Esophagus squamous epithelium (tissue), 5 donors: ENCODE measurements around the gene DYNAP. TPM values are rescaled to one million over a fixed set of nuclear protein-coding genes. Genes with fewer than 3 reads are reported as not detected.

Source experiments
- DNase-seq: peaks from one replicate; lab custom pipeline; 2025; lab: John Stamatoyannopoulos, UW
- H3K27ac ChIP-seq, 4 donors: fragments of 200-600 bp; sonication (generic); one replicate each; pipeline ENCODE4 v1.5.1; 2016 to 2019; ENCODE audit warnings: mild to moderate bottlenecking in 1 of 4
- H3K27me3 ChIP-seq, 4 donors: fragments of 200-600 bp; sonication (generic); 1 replicate in 3 of 4; 2 replicates in 1 of 4; pipeline versions ENCODE4 v1.5.1 to v1.6.0; 2017 to 2021; ENCODE audit warnings: antibody characterized with exemption in 1 of 4
- H3K36me3 ChIP-seq, 3 donors: fragments of 200-600 bp; sonication (generic); one replicate each; pipeline ENCODE4 v1.5.1; 2016 to 2019
- H3K4me1 ChIP-seq, 3 donors: fragments of 200-600 bp; sonication (generic); one replicate each; pipeline ENCODE4 v1.5.1; 2017 to 2019
- H3K4me3 ChIP-seq, 4 donors: fragments of 200-600 bp; sonication (generic); 1 replicate in 3 of 4; 2 replicates in 1 of 4; pipeline ENCODE4 v1.5.1; 2016 to 2019; ENCODE audit warnings: mild to moderate bottlenecking in 2 of 4, moderate library complexity in 1 of 4
- H3K9me3 ChIP-seq, 3 donors: fragments of 200-600 bp; sonication (generic); one replicate each; pipeline ENCODE4 v1.5.1; 2016 to 2019
- POLR2A ChIP-seq, 4 donors: fragments of 450-650 bp; IDR thresholded peaks; one replicate each; pipeline ENCODE4 v1.6.1; 2017; ENCODE audit warnings: antibody characterized with exemption in 4 of 4, mild to moderate bottlenecking in 4 of 4, moderate library complexity in 3 of 4
- WGBS, 2 donors: methylation state at CpG; one replicate each; pipeline ENCODE4 v1.1.5; 2018; 5-methylcytosine and 5-hydroxymethylcytosine counted together
- intact Hi-C: fragments of 100-400 bp; cut with DNase I; formaldehyde crosslinking; loops from one replicate; pipeline ENCODE4 v1.15.0; 2022
- total RNA-seq, 4 donors: library from RNA; depleted of rRNA; stranded (reverse); fragments of >200 nt; gene quantifications; one replicate each; pipeline ENCODE4 v1.1.0, GENCODE V29; 2016
- TF ChIP-seq, protein P1 (sequence below), 6 experiments: fragments of 450-650 bp in 4 of 6; fragments of 200-600 bp in 2 of 6; sonication (generic) in 2 of 6; IDR thresholded peaks; one replicate each; pipeline ENCODE4 v1.5.1; 2016 to 2019; ENCODE audit warnings: antibody characterized with exemption in 6 of 6, mild to moderate bottlenecking in 4 of 6, moderate library complexity in 4 of 6
- donor health status: DM: yes; HTN: yes; CAD: no.

Gene DYNAP
- total RNA-seq, 4 donors from 2014 or later, result 5.2 to 38.5 (median 15.6) TPM

- Histone ChIP-seq H3K36me3 (no peaks in the 10 kb centered on the region), H3K4me1 (no peaks in the 10 kb centered on the region), H3K9me3 (no peaks in the 10 kb centered on the region), H3K27me3 (no peaks in the 10 kb centered on the region), H3K27ac (no peak overlapping the region), H3K4me3 (no peak overlapping the region)
- 84 to 90% methylated on average over 3 of the region's 3 CpGs for WGBS, 2 donors
- TF ChIP-seq, protein P1, sequence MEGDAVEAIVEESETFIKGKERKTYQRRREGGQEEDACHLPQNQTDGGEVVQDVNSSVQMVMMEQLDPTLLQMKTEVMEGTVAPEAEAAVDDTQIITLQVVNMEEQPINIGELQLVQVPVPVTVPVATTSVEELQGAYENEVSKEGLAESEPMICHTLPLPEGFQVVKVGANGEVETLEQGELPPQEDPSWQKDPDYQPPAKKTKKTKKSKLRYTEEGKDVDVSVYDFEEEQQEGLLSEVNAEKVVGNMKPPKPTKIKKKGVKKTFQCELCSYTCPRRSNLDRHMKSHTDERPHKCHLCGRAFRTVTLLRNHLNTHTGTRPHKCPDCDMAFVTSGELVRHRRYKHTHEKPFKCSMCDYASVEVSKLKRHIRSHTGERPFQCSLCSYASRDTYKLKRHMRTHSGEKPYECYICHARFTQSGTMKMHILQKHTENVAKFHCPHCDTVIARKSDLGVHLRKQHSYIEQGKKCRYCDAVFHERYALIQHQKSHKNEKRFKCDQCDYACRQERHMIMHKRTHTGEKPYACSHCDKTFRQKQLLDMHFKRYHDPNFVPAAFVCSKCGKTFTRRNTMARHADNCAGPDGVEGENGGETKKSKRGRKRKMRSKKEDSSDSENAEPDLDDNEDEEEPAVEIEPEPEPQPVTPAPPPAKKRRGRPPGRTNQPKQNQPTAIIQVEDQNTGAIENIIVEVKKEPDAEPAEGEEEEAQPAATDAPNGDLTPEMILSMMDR (IDR thresholded peaks at IDR 0.05), result peak; percentile 21 to 79 (median 66)
- no peak for TF ChIP-seq POLR2A (IDR thresholded peaks at IDR 0.05)
- DNase-seq, result no peak
- intact Hi-C loops, result loop anchor here (10.0 kb wide), 1 partner anchor 86 kb away; no protein-coding TSS in a partner anchor
These were observed 32.1 kb upstream of the DYNAP start for GRCh38 chr18:54558609-54559585.

DNA sequence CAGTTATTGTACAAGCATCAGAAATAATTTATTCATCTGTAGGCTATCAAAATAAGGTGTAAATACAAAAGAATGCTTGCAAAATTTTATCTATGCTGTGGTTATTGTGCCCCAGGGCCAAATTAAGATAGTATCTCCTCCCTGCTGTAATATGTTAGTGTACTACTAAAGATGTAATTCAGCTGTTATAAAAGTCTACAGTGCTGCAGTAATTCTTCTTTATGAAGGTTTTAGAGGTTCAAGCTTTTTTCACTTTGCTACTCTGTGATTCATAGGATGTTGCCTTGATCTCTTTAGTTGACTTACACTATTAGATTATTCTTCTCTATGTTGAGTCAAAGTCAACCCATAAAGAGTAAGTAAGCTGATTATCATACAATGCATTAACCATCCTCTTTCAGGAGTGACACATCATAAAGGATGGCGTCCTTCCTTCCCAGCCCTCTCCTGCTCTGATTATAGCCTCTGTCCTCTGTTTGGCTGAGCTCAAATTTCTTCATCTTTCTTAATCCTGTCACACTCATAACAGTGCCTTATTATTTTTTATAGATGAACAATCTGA, 29.3 kb upstream of the DYNAP start:
- 59 to 68% methylated on average over 1 of the region's 1 CpG for WGBS, 2 donors
- H3K9me3 ChIP-seq, result no peaks in the 10 kb centered on the region
- H3K27ac ChIP-seq, result no peak overlapping the region
- TF ChIP-seq POLR2A (IDR thresholded peaks at IDR 0.05), result no peak
- TF ChIP-seq, protein P1 (IDR thresholded peaks at IDR 0.05), result no peak
- intact Hi-C loops, result no loop called here
- DNase-seq, result no peak
- H3K27me3 ChIP-seq, result no peaks in the 10 kb centered on the region
- H3K4me1 ChIP-seq, result no peaks in the 10 kb centered on the region
- no peak overlapping the region for H3K4me3 ChIP-seq
- H3K36me3 ChIP-seq, result no peaks in the 10 kb centered on the region

GRCh38 chr18:54580202-54580729, 10.8 kb upstream of the DYNAP start:
- intact Hi-C loops, result no loop called here
- H3K4me3 ChIP-seq, result no peak overlapping the region
- H3K4me1 ChIP-seq, result peaks cover 0 to 4% (median 0%) of the 10 kb centered on the region in 3 donors
- DNase-seq, result no peak
- no peak overlapping the region for H3K27ac ChIP-seq
- no peak for TF ChIP-seq POLR2A (IDR thresholded peaks at IDR 0.05)
- TF ChIP-seq, protein P1 (IDR thresholded peaks at IDR 0.05), result no peak
- 89 to 93% methylated on average over 3 of the region's 3 CpGs for WGBS, 2 donors
- H3K9me3 ChIP-seq, result no peaks in the 10 kb centered on the region
- H3K36me3 ChIP-seq, result no peaks in the 10 kb centered on the region
- H3K27me3 ChIP-seq, result no peaks in the 10 kb centered on the region

DNA sequence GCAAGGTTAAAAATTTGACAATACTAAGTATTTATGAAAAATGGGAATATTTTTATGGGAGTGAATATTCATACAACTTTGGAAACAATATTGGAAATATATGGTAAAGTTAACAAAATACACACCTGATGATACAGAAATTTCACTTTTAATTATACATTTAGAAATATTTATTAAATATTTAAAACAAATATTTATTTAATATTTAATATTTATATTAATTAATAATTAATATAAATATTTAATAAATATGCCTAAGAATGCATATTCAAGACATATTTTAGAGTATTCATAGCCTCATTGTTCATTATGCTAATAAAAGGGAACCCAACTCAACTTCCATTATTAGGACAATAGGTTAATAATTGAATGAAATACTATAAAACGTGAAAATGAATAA, 7.0 kb upstream of the DYNAP start:
- H3K4me1 ChIP-seq, result no peaks in the 10 kb centered on the region
- TF ChIP-seq, protein P1 (IDR thresholded peaks at IDR 0.05), result no peak
- TF ChIP-seq POLR2A (IDR thresholded peaks at IDR 0.05), result no peak
- H3K27ac ChIP-seq, result no peak overlapping the region
- no peak overlapping the region for H3K4me3 ChIP-seq
- H3K9me3 ChIP-seq, result no peaks in the 10 kb centered on the region
- H3K36me3 ChIP-seq, result no peaks in the 10 kb centered on the region
- H3K27me3 ChIP-seq, result no peaks in the 10 kb centered on the region
- 48 to 63% methylated on average over 1 of the region's 1 CpG for WGBS, 2 donors
- intact Hi-C loops, result no loop called here
- DNase-seq, result no peak

GRCh38 chr18:54585743-54586142, 5.3 kb upstream of the DYNAP start:
- TF ChIP-seq, protein P1 (IDR thresholded peaks at IDR 0.05), result no peak
- no peak for TF ChIP-seq POLR2A (IDR thresholded peaks at IDR 0.05)
- Histone ChIP-seq H3K4me3 (no peak overlapping the region), H3K27ac (no peak overlapping the region), H3K4me1 (no peaks in the 10 kb centered on the region), H3K36me3 (no peaks in the 10 kb centered on the region), H3K9me3 (no peaks in the 10 kb centered on the region), H3K27me3 (no peaks in the 10 kb centered on the region)
- intact Hi-C loops, result no loop called here
- DNase-seq, result no peak
- 76 to 93% methylated on average over 3 to 6 of the region's 6 CpGs for WGBS, 2 donors
